ENCODE data around the gene BTBD7.

BTBD7 gene

GRCh38 chr14:93326196-93326595 is 6.6 kb downstream of the BTBD7 start:
- H3K4me3 ChIP-seq (ENCODE audit: low read depth, low read length) = no peak overlapping the region
- H3K9me3 ChIP-seq (ENCODE audit: severe bottlenecking) = no peaks in the 10 kb centered on the region
- H3K27me3 ChIP-seq (ENCODE audit: insufficient read depth, low read depth, severe bottlenecking) = no peaks in the 10 kb centered on the region
- TF ChIP-seq CTCF (IDR thresholded peaks at IDR 0.05; ENCODE audit: low read depth, low read length) = no peak
- peaks cover 4% of the 10 kb centered on the region; the same call in 1 of the 2 replicates for H3K36me3 ChIP-seq
- DNase-seq = no peak
- no peak overlapping the region for H3K27ac ChIP-seq

- no peak for TF ChIP-seq CTCF (IDR thresholded peaks at IDR 0.05; ENCODE audit: low read depth, low read length)
- H3K4me3 ChIP-seq (ENCODE audit: low read depth, low read length) = no peak overlapping the region
- H3K9me3 ChIP-seq (ENCODE audit: severe bottlenecking) = no peaks in the 10 kb centered on the region
- H3K36me3 ChIP-seq = peaks cover 4% of the 10 kb centered on the region; the same call in 1 of the 2 replicates
- no peak overlapping the region for H3K27ac ChIP-seq
- no peak for DNase-seq
- H3K27me3 ChIP-seq (ENCODE audit: insufficient read depth, low read depth, severe bottlenecking) = no peaks in the 10 kb centered on the region
These were observed 9.1 kb downstream of the BTBD7 start for GRCh38 chr14:93323600-93324174.

- no peaks in the 10 kb centered on the region for H3K9me3 ChIP-seq (ENCODE audit: severe bottlenecking)
- no peak for TF ChIP-seq CTCF (IDR thresholded peaks at IDR 0.05; ENCODE audit: low read depth, low read length)
- DNase-seq = no peak
- H3K36me3 ChIP-seq = peaks cover 4% of the 10 kb centered on the region; the same call in 1 of the 2 replicates
- H3K27ac ChIP-seq = no peak overlapping the region
- H3K27me3 ChIP-seq (ENCODE audit: insufficient read depth, low read depth, severe bottlenecking) = no peaks in the 10 kb centered on the region
- H3K4me3 ChIP-seq (ENCODE audit: low read depth, low read length) = no peak overlapping the region
These were observed 9.8 kb downstream of the BTBD7 start for GRCh38 chr14:93322929-93323599.

GRCh38 chr14:93320489-93320888 is 12.3 kb downstream of the BTBD7 start:
- no peak for DNase-seq

GRCh38 chr14:93319958-93320357 is 12.9 kb downstream of the BTBD7 start:
- Histone ChIP-seq H3K4me3 (ENCODE audit: low read depth, low read length) (no peak overlapping the region), H3K36me3 (peaks cover 4% of the 10 kb centered on the region; the same call in 1 of the 2 replicates), H3K27me3 (ENCODE audit: insufficient read depth, low read depth, severe bottlenecking) (no peaks in the 10 kb centered on the region), H3K9me3 (ENCODE audit: severe bottlenecking) (no peaks in the 10 kb centered on the region), H3K27ac (no peak overlapping the region)
- no peak for TF ChIP-seq CTCF (IDR thresholded peaks at IDR 0.05; ENCODE audit: low read depth, low read length)
- DNase-seq = no peak

More at GRCh38 chr14:93320489-93320888, 12.3 kb downstream of the BTBD7 start:
- Histone ChIP-seq H3K9me3 (ENCODE audit: severe bottlenecking) (no peaks in the 10 kb centered on the region), H3K36me3 (peaks cover 4% of the 10 kb centered on the region; the same call in 1 of the 2 replicates), H3K27me3 (ENCODE audit: insufficient read depth, low read depth, severe bottlenecking) (no peaks in the 10 kb centered on the region), H3K27ac (no peak overlapping the region), H3K4me3 (ENCODE audit: low read depth, low read length) (no peak overlapping the region)
- no peak for TF ChIP-seq CTCF (IDR thresholded peaks at IDR 0.05; ENCODE audit: low read depth, low read length)
